ENCODE measurements around the gene MT3. TPM values are rescaled to one million over a fixed set of nuclear protein-coding genes. Genes with fewer than 3 reads are reported as not detected.

Gene MT3
- total and polyA plus RNA-seq, 2 of the 13 experiments (the other 11 are each of a cell fraction or from before 2014, with no cell fraction given) = not detected

GRCh38 chr16:56632156-56632847 is 43.0 kb downstream of the MT3 start, which contains the start of gene MT1M (continued):
- no peak for TF ChIP-seq STAG1 (CRISPR knock-in tag; IDR thresholded peaks at IDR 0.05)
- no peak for TF ChIP-seq GABPA (IDR thresholded peaks at IDR 0.05; ENCODE audit: low read depth, low read length)
- TF ChIP-seq GABPA (CRISPR knock-in tag; IDR thresholded peaks at IDR 0.05; ENCODE audit: low read depth) = no peak
- TF ChIP-seq MTF2 (CRISPR knock-in tag; IDR thresholded peaks at IDR 0.05; ENCODE audit: borderline replicate concordance) = peak; percentile 97; the same call in 1 of the 2 replicates
- TF ChIP-seq DNMT1 (CRISPR knock-in tag; IDR thresholded peaks at IDR 0.05) = 0 out of 2 replicates have a peak, but pooled peaks have one; percentile 31
- no peak for TF ChIP-seq NR2C2 (CRISPR knock-in tag; IDR thresholded peaks at IDR 0.05; ENCODE audit: borderline replicate concordance)
- TF ChIP-seq RFXANK (CRISPR knock-in tag; IDR thresholded peaks at IDR 0.05) = no peak
- no peak for TF ChIP-seq TP53 (CRISPR knock-in tag; conservative IDR thresholded peaks at IDR 0.05)
- no peak for TF ChIP-seq ZSCAN30 (CRISPR knock-in tag; IDR thresholded peaks at IDR 0.05)
- TF ChIP-seq ZBTB38 (CRISPR knock-in tag; IDR thresholded peaks at IDR 0.05) = peak; percentile 55; the same call in 1 of the 2 replicates
- TF ChIP-seq ZNF251 (CRISPR knock-in tag; IDR thresholded peaks at IDR 0.05) = no peak
- TF ChIP-seq BORCS8-MEF2B (CRISPR knock-in tag; IDR thresholded peaks at IDR 0.05) = peak; percentile 38; the same call in 1 of the 2 replicates
- TF ChIP-seq, protein P1, sequence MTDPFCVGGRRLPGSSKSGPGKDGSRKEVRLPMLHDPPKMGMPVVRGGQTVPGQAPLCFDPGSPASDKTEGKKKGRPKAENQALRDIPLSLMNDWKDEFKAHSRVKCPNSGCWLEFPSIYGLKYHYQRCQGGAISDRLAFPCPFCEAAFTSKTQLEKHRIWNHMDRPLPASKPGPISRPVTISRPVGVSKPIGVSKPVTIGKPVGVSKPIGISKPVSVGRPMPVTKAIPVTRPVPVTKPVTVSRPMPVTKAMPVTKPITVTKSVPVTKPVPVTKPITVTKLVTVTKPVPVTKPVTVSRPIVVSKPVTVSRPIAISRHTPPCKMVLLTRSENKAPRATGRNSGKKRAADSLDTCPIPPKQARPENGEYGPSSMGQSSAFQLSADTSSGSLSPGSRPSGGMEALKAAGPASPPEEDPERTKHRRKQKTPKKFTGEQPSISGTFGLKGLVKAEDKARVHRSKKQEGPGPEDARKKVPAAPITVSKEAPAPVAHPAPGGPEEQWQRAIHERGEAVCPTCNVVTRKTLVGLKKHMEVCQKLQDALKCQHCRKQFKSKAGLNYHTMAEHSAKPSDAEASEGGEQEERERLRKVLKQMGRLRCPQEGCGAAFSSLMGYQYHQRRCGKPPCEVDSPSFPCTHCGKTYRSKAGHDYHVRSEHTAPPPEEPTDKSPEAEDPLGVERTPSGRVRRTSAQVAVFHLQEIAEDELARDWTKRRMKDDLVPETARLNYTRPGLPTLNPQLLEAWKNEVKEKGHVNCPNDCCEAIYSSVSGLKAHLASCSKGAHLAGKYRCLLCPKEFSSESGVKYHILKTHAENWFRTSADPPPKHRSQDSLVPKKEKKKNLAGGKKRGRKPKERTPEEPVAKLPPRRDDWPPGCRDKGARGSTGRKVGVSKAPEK (CRISPR knock-in tag; IDR thresholded peaks at IDR 0.05; ENCODE audit: borderline replicate concordance) = peak; percentile 86; the same call in 1 of the 2 replicates
- TF ChIP-seq KIAA2018 (CRISPR knock-in tag; IDR thresholded peaks at IDR 0.05; ENCODE audit: borderline replicate concordance) = no peak
- TF ChIP-seq ZNF7 (CRISPR knock-in tag; IDR thresholded peaks at IDR 0.05) = no peak
- TF ChIP-seq NCOR1 (IDR thresholded peaks at IDR 0.05; ENCODE audit: borderline replicate concordance, low read length) = no peak
- no peak for TF ChIP-seq ZNF33B (CRISPR knock-in tag; IDR thresholded peaks at IDR 0.05)
- peak; percentile 17 for TF ChIP-seq ZNF781 (CRISPR knock-in tag; IDR thresholded peaks at IDR 0.05; ENCODE audit: borderline replicate concordance, not compliant biosample characterization)

Data from HepG2 (cell line).